SU-DHL-6 (cell line): Measurements from ENCODE around the gene HECTD4.

Source experiments
- EZH2phosphoT487 ChIP-seq: fragments of 200-600 bp; sonication (generic), shearing (Covaris generic); conservative IDR thresholded peaks from 2 replicates; pipeline ENCODE4 v1.6.1; 2018; ENCODE audit warnings: mild to moderate bottlenecking, antibody characterized with exemption, low read length, moderate library complexity, mixed read lengths
- TF ChIP-seq, protein P1 (sequence below): fragments of 200-600 bp; sonication (generic); IDR thresholded peaks from one replicate; pipeline ENCODE4 v1.5.1; 2017; ENCODE audit warnings: antibody characterized with exemption, mild to moderate bottlenecking, low read length, moderate library complexity; ENCODE audit not compliant: insufficient read depth, poor library complexity, severe bottlenecking

DNA sequence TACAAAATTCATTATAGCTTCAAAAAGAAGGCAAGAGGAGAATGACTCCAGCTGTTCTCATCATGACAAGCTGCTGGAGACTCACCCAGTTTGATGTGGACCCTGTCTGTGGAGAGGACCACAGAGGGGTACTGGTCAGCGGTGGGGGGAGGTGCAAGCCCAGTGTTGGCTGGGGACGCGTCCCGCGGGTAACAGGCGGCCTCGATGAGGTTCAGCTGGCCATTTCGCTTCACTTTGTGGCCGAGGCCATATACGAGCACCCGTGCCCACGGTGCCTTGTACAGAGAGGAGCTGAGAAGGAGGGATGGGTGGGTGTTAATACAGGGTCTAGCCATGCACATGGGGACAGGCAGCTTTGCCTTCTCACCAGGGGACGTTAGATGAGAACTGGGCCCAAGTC lies 189.8 kb downstream of the HECTD4 start:
- TF ChIP-seq, protein P1, sequence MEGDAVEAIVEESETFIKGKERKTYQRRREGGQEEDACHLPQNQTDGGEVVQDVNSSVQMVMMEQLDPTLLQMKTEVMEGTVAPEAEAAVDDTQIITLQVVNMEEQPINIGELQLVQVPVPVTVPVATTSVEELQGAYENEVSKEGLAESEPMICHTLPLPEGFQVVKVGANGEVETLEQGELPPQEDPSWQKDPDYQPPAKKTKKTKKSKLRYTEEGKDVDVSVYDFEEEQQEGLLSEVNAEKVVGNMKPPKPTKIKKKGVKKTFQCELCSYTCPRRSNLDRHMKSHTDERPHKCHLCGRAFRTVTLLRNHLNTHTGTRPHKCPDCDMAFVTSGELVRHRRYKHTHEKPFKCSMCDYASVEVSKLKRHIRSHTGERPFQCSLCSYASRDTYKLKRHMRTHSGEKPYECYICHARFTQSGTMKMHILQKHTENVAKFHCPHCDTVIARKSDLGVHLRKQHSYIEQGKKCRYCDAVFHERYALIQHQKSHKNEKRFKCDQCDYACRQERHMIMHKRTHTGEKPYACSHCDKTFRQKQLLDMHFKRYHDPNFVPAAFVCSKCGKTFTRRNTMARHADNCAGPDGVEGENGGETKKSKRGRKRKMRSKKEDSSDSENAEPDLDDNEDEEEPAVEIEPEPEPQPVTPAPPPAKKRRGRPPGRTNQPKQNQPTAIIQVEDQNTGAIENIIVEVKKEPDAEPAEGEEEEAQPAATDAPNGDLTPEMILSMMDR = no peak
- no peak for TF ChIP-seq EZH2phosphoT487
